ENCODE results near the gene IL1F10.

Gene IL1F10

DNA sequence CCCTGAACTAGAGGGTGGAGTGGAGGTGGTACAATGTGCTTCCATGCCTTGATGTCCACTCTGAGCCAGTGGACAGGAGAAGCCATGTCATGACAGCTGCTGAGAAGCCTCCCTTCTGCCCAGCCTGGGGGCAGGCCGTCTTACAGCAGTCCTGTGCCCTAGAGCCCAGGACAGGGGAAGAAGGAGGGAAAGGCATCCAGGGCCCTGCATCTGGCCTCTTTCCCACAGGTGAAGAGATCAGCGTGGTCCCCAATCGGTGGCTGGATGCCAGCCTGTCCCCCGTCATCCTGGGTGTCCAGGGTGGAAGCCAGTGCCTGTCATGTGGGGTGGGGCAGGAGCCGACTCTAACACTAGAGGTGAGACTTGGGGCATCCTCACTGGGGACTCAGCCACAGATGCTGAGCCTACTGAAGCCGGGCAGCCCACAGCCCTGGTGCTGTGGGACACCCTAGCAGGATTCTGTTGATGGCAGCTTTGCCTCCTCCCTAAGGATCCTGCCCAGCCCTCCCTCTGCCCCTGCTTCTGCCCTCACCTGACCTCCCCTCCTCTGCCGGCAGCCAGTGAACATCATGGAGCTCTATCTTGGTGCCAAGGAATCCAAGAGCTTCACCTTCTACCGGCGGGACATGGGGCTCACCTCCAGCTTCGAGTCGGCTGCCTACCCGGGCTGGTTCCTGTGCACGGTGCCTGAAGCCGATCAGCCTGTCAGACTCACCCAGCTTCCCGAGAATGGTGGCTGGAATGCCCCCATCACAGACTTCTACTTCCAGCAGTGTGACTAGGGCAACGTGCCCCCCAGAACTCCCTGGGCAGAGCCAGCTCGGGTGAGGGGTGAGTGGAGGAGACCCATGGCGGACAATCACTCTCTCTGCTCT, 5.6 kb upstream of the IL1F10 start:
- no peaks in the 10 kb centered on the region for H3K36me3 ChIP-seq (ENCODE audit: insufficient read depth, low read length)
- no peak overlapping the region for H2AFZ ChIP-seq (ENCODE audit: low read depth, low read length)
- no peak overlapping the region for H3K4me3 ChIP-seq (ENCODE audit: low read length)
- H3K4me1 ChIP-seq (ENCODE audit: insufficient read depth, low read length), result no peaks in the 10 kb centered on the region
- H3K27me3 ChIP-seq (ENCODE audit: insufficient read depth, low read length), result peaks cover 2% of the 10 kb centered on the region
- no peaks in the 10 kb centered on the region for H3K9me3 ChIP-seq (ENCODE audit: low read length)

DNA sequence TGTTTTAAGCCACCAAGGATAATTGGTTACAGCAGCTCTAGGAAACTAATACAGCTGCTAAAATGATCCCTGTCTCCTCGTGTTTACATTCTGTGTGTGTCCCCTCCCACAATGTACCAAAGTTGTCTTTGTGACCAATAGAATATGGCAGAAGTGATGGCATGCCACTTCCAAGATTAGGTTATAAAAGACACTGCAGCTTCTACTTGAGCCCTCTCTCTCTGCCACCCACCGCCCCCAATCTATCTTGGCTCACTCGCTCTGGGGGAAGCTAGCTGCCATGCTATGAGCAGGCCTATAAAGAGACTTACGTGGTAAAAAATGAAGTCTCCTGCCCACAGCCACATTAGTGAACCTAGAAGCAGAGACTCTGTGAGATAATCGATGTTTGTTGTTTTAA, 3.5 kb upstream of the IL1F10 start:
- H3K9me3 ChIP-seq (ENCODE audit: low read length), result no peaks in the 10 kb centered on the region
- H3K27me3 ChIP-seq (ENCODE audit: insufficient read depth, low read length), result peaks cover 2% of the 10 kb centered on the region
- H3K4me3 ChIP-seq (ENCODE audit: low read length), result no peak overlapping the region
- H3K36me3 ChIP-seq (ENCODE audit: insufficient read depth, low read length), result no peaks in the 10 kb centered on the region
- no peak overlapping the region for H2AFZ ChIP-seq (ENCODE audit: low read depth, low read length)
- no peaks in the 10 kb centered on the region for H3K4me1 ChIP-seq (ENCODE audit: insufficient read depth, low read length)

DNA sequence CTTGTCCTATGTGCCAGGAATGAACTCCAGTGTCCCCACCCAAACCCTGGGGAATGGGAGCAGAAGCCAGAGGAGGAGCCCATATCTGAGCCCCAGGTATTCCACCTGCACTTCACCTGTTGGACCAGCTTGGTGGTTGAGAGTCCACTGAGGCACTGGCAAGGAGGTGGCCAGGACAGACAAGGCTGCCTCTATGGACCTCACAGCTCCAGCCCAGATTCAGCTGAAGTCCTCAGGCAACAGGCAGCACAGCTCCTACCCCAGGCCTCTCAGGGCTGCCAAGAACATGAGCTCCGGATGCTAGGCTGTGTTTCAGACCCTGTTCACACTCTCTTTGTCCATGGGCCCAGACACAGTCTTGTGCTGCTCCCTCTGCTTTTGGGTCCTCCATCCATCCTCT, 2.9 kb upstream of the IL1F10 start:
- H3K27me3 ChIP-seq (ENCODE audit: insufficient read depth, low read length), result peaks cover 6% of the 10 kb centered on the region
- H3K4me1 ChIP-seq (ENCODE audit: insufficient read depth, low read length), result no peaks in the 10 kb centered on the region
- no peaks in the 10 kb centered on the region for H3K9me3 ChIP-seq (ENCODE audit: low read length)
- no peak overlapping the region for H2AFZ ChIP-seq (ENCODE audit: low read depth, low read length)
- no peak overlapping the region for H3K4me3 ChIP-seq (ENCODE audit: low read length)
- H3K36me3 ChIP-seq (ENCODE audit: insufficient read depth, low read length), result no peaks in the 10 kb centered on the region

DNA sequence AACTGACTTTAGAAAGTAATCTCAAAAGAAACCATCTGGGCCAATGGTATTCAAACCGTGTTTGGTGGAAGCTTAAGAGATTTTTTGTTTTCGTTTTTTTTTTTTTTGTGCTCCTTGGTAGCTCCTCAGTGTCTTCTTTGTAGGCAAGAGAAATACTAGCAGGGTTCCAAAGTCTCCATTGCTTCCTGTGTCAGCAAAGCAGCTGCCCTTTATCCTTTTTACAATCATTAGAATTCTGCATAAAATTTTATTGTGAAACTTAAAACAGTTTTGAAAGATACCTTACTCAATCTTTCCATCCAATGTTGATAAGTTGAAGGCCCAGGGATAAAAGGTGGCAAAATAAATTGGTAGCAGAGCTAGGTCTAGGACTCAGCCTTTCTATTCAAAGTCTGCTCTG, 479 bp downstream of the IL1F10 start:
- Histone ChIP-seq H3K36me3 (ENCODE audit: insufficient read depth, low read length) (no peaks in the 10 kb centered on the region), H3K9me3 (ENCODE audit: low read length) (no peaks in the 10 kb centered on the region), H3K27me3 (ENCODE audit: insufficient read depth, low read length) (peaks cover 10% of the 10 kb centered on the region), H3K4me1 (ENCODE audit: insufficient read depth, low read length) (no peaks in the 10 kb centered on the region), H3K4me3 (ENCODE audit: low read length) (no peak overlapping the region), H2AFZ (ENCODE audit: low read depth, low read length) (no peak overlapping the region)

DNA sequence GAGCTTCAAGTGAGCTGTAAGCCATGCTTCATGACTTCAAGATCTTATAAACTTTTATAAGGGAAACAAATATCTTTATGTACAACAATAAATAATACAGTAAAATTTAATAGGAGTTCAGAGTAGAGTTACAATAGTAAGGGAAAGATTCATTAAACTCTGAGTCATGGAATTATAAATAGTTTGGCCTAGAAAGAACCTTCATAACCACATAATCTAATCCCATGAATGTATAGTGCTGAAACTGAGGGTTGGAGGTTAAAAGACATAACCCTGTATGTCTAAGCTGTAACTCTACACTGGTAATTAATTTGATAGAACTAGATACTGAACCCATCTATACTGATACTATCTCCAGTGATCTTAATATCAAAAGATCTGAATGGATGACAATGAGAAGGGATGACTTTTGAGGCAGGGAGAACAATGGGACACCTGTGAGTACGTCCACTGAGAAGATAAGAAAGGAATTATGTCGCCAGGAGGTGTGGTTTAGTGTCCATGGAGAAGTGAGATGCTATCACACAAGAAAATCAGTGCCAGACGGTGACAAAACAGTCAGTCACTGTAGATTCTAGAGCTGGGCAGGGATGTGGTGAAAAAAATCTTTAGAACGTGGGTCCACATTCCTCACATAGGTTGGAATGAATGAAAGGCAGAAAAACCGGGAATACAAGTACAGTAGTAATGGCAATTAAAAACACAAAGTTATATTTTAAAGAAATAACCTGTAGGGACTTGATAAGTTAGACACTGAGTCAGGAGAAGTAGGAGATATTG, 1.1 kb downstream of the IL1F10 start:
- Histone ChIP-seq H3K27me3 (ENCODE audit: insufficient read depth, low read length) (peaks cover 10% of the 10 kb centered on the region), H3K36me3 (ENCODE audit: insufficient read depth, low read length) (no peaks in the 10 kb centered on the region), H3K4me1 (ENCODE audit: insufficient read depth, low read length) (no peaks in the 10 kb centered on the region), H2AFZ (ENCODE audit: low read depth, low read length) (no peak overlapping the region), H3K9me3 (ENCODE audit: low read length) (no peaks in the 10 kb centered on the region), H3K4me3 (ENCODE audit: low read length) (no peak overlapping the region)

DNA sequence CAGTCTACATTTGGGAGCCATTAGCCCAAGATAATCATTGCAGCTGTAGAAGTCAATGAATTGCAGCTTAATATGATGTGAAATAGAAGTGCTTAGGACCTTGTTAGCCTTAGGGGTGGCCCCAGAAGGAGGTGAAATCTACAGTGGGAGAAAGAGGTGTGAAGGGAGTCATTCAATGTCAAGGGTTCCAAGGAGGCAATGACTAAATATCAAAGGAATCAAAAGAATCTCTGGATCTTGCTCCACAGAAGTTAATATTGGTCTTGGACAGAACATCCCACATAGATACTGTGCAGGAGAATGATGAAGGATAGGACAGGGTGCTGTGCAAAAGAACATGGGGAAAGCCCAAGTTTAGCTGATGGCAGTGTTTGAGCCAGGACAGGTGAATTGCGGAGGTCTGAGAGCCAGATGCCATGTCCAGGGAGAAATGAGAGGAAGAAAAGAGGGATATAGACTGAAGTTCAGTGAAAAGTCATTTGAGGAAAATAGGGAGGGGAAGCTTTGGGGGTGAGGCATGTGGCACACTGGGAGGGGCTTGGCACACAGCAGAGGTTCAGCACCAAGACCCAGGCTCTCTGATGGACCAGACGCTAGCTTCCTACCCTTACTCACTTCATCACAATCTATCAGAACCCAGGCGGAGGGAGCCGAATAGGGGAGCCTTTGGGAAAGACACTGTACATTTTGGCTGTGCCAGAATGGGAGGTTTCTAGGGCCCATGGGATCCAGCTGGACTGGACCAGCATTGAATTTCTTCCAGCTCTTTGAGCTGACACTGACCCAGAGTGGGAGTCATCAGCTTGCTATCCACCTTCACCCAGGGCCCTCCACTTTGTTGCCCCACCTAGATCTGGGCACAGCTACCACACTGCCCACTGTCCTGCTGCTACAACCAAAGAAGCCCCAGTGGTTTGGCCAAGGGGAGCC, 2.2 kb downstream of the IL1F10 start:
- H3K9me3 ChIP-seq (ENCODE audit: low read length), result no peaks in the 10 kb centered on the region
- H3K36me3 ChIP-seq (ENCODE audit: insufficient read depth, low read length), result no peaks in the 10 kb centered on the region
- H3K4me3 ChIP-seq (ENCODE audit: low read length), result no peak overlapping the region
- peaks cover 12% of the 10 kb centered on the region for H3K27me3 ChIP-seq (ENCODE audit: insufficient read depth, low read length)
- no peaks in the 10 kb centered on the region for H3K4me1 ChIP-seq (ENCODE audit: insufficient read depth, low read length)
- no peak overlapping the region for H2AFZ ChIP-seq (ENCODE audit: low read depth, low read length)

DNA sequence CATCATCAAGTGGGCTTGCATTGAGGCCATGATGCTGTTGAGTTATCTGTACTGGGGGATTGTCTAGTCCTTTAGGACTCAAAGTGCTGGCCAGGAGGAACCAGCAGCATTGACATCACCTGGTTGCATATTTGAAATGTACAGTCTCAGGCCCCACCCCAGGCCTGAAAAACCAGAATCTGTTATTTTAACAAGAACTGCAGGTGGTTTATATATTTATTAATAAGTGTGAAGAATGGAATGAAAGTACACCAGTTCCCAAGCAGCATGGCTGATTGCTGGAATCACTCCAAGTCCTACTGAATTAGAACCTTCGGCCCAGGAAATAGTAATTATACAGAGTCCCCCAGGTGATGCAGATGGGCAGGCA, 2.8 kb downstream of the IL1F10 start:
- no peak overlapping the region for H2AFZ ChIP-seq (ENCODE audit: low read depth, low read length)
- H3K9me3 ChIP-seq (ENCODE audit: low read length), result no peaks in the 10 kb centered on the region
- H3K27me3 ChIP-seq (ENCODE audit: insufficient read depth, low read length), result peaks cover 15% of the 10 kb centered on the region
- no peaks in the 10 kb centered on the region for H3K36me3 ChIP-seq (ENCODE audit: insufficient read depth, low read length)
- no peak overlapping the region for H3K4me3 ChIP-seq (ENCODE audit: low read length)
- H3K4me1 ChIP-seq (ENCODE audit: insufficient read depth, low read length), result no peaks in the 10 kb centered on the region

DNA sequence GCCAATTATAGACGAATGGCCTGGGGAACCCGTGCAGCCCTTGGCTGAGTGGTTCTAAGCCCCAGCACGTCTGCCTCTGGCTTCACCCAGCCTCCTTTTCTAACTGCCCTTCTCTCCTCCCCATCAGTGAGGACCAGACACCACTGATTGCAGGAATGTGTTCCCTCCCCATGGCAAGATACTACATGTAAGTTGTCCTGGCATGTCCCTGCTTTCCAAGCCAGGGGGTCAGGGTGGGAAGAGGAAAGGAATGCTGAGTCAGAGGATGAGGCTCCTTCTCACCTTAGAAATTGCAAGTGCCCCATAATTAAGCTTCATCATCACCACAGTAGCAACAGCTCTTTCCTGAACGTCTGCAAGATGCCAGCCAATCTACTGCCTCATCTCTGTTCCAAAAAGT, 4.8 kb downstream of the IL1F10 start:
- H3K4me1 ChIP-seq (ENCODE audit: insufficient read depth, low read length), result no peaks in the 10 kb centered on the region
- no peaks in the 10 kb centered on the region for H3K9me3 ChIP-seq (ENCODE audit: low read length)
- H3K36me3 ChIP-seq (ENCODE audit: insufficient read depth, low read length), result no peaks in the 10 kb centered on the region
- no peak overlapping the region for H2AFZ ChIP-seq (ENCODE audit: low read depth, low read length)
- H3K27me3 ChIP-seq (ENCODE audit: insufficient read depth, low read length), result peaks cover 15% of the 10 kb centered on the region
- no peak overlapping the region for H3K4me3 ChIP-seq (ENCODE audit: low read length)

DNA sequence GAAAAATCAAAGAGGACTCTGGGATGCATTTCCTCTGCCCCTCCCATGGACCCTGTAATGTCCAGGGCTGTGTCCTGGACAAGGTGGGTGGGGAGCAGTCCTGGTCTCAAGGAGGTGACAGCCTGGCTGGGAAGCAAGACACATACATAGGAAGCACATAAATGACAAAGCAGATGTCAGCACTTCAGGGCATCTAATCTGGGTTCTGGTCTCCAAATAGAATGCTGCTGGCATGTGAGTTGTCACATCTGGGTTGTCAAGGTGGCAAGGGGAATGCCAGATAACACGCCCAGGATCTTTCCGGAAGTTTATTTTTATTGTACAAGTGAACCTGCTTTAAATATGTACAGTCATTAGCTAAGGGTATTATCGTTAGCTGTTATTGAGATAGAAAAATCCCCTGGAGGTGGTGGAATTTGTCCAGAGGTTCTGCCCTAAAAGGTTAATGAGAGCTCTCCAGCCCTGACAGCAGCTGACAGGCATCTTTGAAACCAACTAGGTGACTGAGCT, 5.6 kb downstream of the IL1F10 start:
- Histone ChIP-seq H3K4me1 (ENCODE audit: insufficient read depth, low read length) (no peaks in the 10 kb centered on the region), H3K4me3 (ENCODE audit: low read length) (no peak overlapping the region), H3K27me3 (ENCODE audit: insufficient read depth, low read length) (peaks cover 15% of the 10 kb centered on the region), H3K9me3 (ENCODE audit: low read length) (no peaks in the 10 kb centered on the region), H3K36me3 (ENCODE audit: insufficient read depth, low read length) (no peaks in the 10 kb centered on the region), H2AFZ (ENCODE audit: low read depth, low read length) (no peak overlapping the region)

DNA sequence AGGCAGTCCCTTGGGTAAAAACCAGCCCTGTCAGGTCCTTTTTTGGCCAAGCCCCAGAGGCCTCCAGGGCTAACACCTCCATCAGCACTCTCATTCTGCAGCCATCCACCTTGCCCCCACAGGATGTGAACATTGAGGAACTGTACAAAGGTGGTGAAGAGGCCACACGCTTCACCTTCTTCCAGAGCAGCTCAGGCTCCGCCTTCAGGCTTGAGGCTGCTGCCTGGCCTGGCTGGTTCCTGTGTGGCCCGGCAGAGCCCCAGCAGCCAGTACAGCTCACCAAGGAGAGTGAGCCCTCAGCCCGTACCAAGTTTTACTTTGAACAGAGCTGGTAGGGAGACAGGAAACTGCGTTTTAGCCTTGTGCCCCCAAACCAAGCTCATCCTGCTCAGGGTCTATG, 7.3 kb downstream of the IL1F10 start:
- Histone ChIP-seq H3K4me3 (ENCODE audit: low read length) (no peak overlapping the region), H2AFZ (ENCODE audit: low read depth, low read length) (no peak overlapping the region), H3K4me1 (ENCODE audit: insufficient read depth, low read length) (no peaks in the 10 kb centered on the region), H3K9me3 (ENCODE audit: low read length) (no peaks in the 10 kb centered on the region), H3K36me3 (ENCODE audit: insufficient read depth, low read length) (no peaks in the 10 kb centered on the region), H3K27me3 (ENCODE audit: insufficient read depth, low read length) (peaks cover 10% of the 10 kb centered on the region)

DNA sequence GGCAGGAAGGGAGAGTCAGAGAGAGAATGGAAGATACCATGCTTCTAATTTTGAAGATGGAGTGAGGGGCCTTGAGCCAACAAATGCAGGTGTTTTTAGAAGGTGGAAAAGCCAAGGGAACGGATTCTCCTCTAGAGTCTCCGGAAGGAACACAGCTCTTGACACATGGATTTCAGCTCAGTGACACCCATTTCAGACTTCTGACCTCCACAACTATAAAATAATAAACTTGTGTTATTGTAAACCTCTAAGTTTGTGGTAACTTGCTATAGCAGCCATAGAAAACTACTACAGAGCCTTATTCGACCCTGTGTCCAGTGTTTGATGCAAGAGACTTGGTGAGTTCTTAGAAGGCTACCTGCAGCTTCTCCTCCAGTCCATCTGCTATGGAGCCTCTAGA, 7.8 kb downstream of the IL1F10 start:
- Histone ChIP-seq H3K4me1 (ENCODE audit: insufficient read depth, low read length) (no peaks in the 10 kb centered on the region), H3K4me3 (ENCODE audit: low read length) (no peak overlapping the region), H3K36me3 (ENCODE audit: insufficient read depth, low read length) (no peaks in the 10 kb centered on the region), H2AFZ (ENCODE audit: low read depth, low read length) (no peak overlapping the region), H3K27me3 (ENCODE audit: insufficient read depth, low read length) (peaks cover 5% of the 10 kb centered on the region), H3K9me3 (ENCODE audit: low read length) (no peaks in the 10 kb centered on the region)

DNA sequence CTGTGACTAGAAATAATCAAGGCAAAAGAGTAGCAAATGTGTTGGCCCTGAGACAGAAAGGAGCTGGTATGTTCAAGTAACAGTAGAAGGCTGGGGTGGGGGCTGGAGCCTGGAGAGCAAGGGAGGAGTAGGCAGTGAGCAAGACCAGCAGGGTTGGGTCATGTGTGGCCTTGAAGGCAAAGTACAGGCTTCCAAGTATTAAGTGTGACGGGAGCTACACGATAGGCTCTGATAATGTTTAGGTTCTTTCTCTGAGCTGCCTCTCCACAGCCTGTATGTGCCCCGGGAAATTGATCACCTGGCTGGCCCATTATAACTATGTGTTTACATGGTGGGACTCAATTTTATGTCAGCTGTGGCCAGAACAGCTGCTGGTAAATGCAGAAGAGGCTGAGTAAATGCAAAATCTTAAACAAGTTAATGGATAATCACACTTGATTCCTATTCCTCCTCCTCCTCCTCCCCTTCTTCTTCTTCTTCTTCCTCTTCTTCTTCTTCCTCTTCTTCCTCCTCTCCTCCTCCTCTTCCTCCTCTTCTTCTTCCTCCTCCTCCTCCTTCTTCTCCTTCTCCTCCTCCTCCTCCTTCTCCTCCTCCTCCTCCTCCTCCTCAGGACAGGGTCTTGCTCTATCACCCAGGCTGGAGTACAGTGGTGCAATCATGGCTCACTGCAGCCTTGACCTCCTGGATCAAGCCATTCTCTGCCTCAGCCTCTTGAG, 9.3 kb downstream of the IL1F10 start:
- no peaks in the 10 kb centered on the region for H3K36me3 ChIP-seq (ENCODE audit: insufficient read depth, low read length)
- H3K4me1 ChIP-seq (ENCODE audit: insufficient read depth, low read length), result no peaks in the 10 kb centered on the region
- H3K27me3 ChIP-seq (ENCODE audit: insufficient read depth, low read length), result peaks cover 5% of the 10 kb centered on the region
- no peaks in the 10 kb centered on the region for H3K9me3 ChIP-seq (ENCODE audit: low read length)
- H2AFZ ChIP-seq (ENCODE audit: low read depth, low read length), result no peak overlapping the region
- H3K4me3 ChIP-seq (ENCODE audit: low read length), result no peak overlapping the region
